ENCODE data around the gene PM20D2. TPM values are rescaled to one million over a fixed set of nuclear protein-coding genes. Genes with fewer than 3 reads are reported as not detected.

Gene PM20D2
- total and polyA plus RNA-seq, 2 of the 8 experiments (the other 6 are each of a cell fraction or from before 2014, with no cell fraction given), result 2.7 to 7.6 TPM

- CTCF ChIA-PET (ENCODE audit: partially characterized antibody), result interaction anchor here (1.0 to 2.2 kb wide), 3 partner anchors 8 to 117 kb away, joined by 4 to 8 read pairs (median 5); partner anchors contain the start of gene PNRC1
- no peak overlapping the region for H3K4me3 ChIP-seq (ENCODE audit: extremely low read depth in 1 of 4, insufficient read depth in 2 of 4, low read depth in 3 of 4, low read length in 4 of 4)
- no peaks in the 10 kb centered on the region for H4K20me1 ChIP-seq (replicated peaks in 1 of 2; ENCODE audit: control insufficient read depth in 1 of 2, insufficient read depth in 2 of 2, low read length in 2 of 2)
- POLR2A ChIA-PET (ENCODE audit: partially characterized antibody), result interaction anchor here (1.0 kb wide), 1 partner anchor 72 kb away, joined by 3 read pairs; no protein-coding TSS in a partner anchor
- no peak overlapping the region for H4K8ac ChIP-seq (ENCODE audit: extremely low read depth, insufficient read depth, low read length)
- no peak overlapping the region for H2AFZ ChIP-seq (ENCODE audit: low read length)
- no peak overlapping the region for H2BK12ac ChIP-seq (ENCODE audit: low read depth, low read length)
- H3K9ac ChIP-seq (replicated peaks in 1 of 4; ENCODE audit: extremely low read depth in 1 of 4, low read depth in 3 of 4, low read length in 3 of 4), result no peak overlapping the region
- H3K4me1 ChIP-seq (replicated peaks in 1 of 4; ENCODE audit: control insufficient read depth in 3 of 4, insufficient read depth in 4 of 4, low read length in 3 of 4), result no peaks in the 10 kb centered on the region
- H3K79me2 ChIP-seq (ENCODE audit: control insufficient read depth in 1 of 2, insufficient read depth in 2 of 2, low read length in 2 of 2), result no peaks in the 10 kb centered on the region
- 97% methylated on average over 2 of the region's 2 CpGs; no CpG with 5 or more reads in 1 of the 2 experiments for WGBS, 2 experiments (ENCODE audit: extremely low coverage in 1 of 2, insufficient coverage in 1 of 2, insufficient read length in 1 of 2, insufficient replicate concordance in 2 of 2, low coverage in 1 of 2, low lambda C conversion rate in 2 of 2, missing lambda C conversion rate in 1 of 2)
- H3K27me3 ChIP-seq (replicated peaks in 1 of 4; ENCODE audit: control insufficient read depth in 3 of 4, extremely low read depth in 1 of 4, insufficient read depth in 3 of 4, low read length in 3 of 4), result no peaks in the 10 kb centered on the region
- H3K14ac ChIP-seq (ENCODE audit: insufficient read length), result no peak overlapping the region
- no peaks in the 10 kb centered on the region for H3K23me2 ChIP-seq (ENCODE audit: low read depth, low read length)
- no peak overlapping the region for H4K91ac ChIP-seq (replicated peaks; ENCODE audit: insufficient read length, low read length)
- H2AK5ac ChIP-seq (ENCODE audit: low read depth, low read length), result no peak overlapping the region
- no peaks in the 10 kb centered on the region for H3K9me3 ChIP-seq (ENCODE audit: insufficient read depth in 2 of 2, low read depth in 1 of 2, low read length in 1 of 2)
- H3K4ac ChIP-seq (replicated peaks; ENCODE audit: insufficient read length, low read depth, low read length), result no peak overlapping the region
- no peaks in the 10 kb centered on the region for H3K79me1 ChIP-seq (ENCODE audit: low read depth, low read length)
- no peak overlapping the region for H3K4me2 ChIP-seq (ENCODE audit: insufficient read depth in 1 of 2, low read depth in 2 of 2, low read length in 2 of 2)
- peaks cover 0 to 9% (median 3%) of the 10 kb centered on the region in 4 experiments; a peak in 2 of 8 replicates for H3K36me3 ChIP-seq (ENCODE audit: control insufficient read depth in 2 of 4, insufficient read depth in 4 of 4, low read length in 3 of 4)
- no peak overlapping the region for H2BK120ac ChIP-seq (replicated peaks; ENCODE audit: low read depth, low read length)
- no peak overlapping the region for H2BK15ac ChIP-seq (ENCODE audit: low read length)
- FAIRE-seq (no peak), DNase-seq (ENCODE audit: low read depth in 1 of 2, low spot score in 2 of 2) (no peak)
- no peak overlapping the region for H3K27ac ChIP-seq (ENCODE audit: low read depth, low read length)
- no peak overlapping the region for H3K56ac ChIP-seq (replicated peaks; ENCODE audit: insufficient read length, low read depth, low read length)
- H2BK20ac ChIP-seq (ENCODE audit: low read length), result no peak overlapping the region
- H3K23ac ChIP-seq (ENCODE audit: insufficient read length), result no peak overlapping the region
- H2BK5ac ChIP-seq (ENCODE audit: low read depth, low read length), result no peak overlapping the region
- no peak overlapping the region for H4K5ac ChIP-seq (ENCODE audit: insufficient read length, low read depth, low read length)
- H3K18ac ChIP-seq (ENCODE audit: extremely low read depth, low read length), result no peak overlapping the region
- TF ChIP-seq RBBP5 (IDR thresholded peaks at IDR 0.05; ENCODE audit: borderline replicate concordance, low read depth, low read length), result no peak
Measured at GRCh38 chr6:89100114-89100513, 45.7 kb upstream of the PM20D2 start.

Measured in H1 (cell line).